ENCODE measurements around the gene GAB2.

The GAB2 gene

DNA sequence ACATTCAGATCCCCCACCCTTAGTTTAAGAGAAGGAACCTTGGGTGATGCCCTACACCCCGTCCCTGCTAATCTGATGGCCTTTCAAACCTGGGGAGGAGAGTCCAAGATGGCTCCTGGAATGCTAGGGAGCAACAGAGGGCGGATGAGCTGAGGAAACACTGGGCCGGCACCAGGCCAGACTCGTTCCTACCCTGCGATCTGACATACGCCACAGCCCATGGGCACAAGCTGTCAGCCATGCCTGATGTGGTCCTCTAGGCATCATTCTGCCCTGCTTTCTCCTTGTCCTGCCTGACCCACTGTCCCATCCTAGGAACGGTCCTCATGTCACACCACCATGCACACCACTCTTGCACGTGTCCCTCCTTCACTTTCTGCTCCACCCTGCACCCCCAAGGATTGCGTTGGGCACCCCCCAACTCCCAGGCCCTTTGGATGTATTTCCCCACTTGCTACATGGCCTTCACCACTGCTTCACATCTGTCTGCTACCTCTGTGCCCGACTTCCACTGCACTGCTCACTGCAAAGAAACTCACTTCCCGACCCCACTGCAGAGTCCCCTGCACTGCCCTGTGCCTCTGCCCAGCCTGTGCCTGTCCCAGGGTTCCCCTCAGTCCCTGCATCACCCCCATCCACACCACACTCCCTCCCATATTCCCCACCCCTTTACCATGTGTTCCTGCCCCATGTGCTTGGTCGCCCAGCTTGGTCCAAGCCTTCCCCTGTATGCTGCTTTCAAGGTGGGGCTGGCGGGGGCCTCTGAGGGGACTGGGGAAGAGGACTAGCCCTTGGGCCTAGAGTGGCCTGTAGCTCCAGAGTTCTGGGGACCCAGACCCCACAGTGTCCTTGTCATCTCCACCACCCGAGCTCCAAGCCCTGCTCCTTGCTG is 199.7 kb downstream of the GAB2 start:
- no peak for DNase-seq

DNA sequence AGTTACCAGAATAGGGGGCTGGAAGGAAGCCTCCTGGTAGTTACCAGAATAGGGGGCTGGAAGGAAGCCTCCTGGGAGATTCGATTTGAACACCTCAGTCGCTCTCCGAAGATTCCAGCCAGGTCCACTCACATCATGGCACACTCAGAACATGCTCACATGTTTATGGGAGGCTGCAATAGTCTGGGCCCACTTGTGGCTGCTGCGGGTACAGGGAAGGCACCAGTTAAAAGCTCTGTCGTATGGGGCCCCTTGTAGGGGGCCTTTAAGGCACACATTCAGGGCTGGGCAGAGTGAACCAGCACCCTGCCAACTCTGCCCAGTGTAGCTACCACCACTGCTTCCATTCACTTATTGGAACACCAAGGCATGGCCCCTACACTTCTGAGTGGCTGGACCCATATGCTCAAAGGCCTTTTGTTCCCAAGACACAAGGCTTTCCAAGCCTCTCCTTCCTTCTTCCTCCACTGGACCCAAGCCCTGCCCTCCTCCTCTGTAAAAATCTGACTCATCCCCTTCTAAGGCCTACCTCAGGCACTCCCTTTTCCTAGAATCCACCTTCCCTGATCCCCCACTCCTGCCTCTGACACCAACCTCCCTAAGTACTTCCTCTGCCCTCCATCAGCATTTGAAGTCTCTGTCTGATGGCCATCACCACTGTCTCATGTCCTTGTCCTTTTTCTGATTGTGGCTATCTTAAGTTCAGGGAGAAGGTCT is 200.9 kb downstream of the GAB2 start:
- DNase-seq, result peak; percentile 66

DNA sequence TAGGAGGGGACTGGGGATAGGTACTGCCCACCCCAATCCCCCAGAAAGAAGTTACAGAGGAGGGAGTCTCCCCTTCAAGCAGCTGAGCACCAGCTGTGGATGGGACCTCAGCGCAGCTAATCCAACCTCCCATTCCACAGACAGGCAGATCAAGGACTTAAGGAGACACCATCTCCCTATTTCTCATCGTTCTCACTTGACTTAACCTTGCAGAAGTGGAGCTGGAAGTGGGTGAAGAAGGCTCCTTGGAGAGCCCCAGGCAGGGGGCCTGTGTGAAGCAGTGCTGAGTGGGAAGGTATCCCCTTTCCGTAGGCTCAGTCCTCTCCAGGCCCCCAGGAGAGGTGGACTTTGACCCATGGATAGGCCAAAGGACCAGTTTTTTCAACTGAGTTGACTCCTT is 201.6 kb downstream of the GAB2 start:
- no peak for DNase-seq

DNA sequence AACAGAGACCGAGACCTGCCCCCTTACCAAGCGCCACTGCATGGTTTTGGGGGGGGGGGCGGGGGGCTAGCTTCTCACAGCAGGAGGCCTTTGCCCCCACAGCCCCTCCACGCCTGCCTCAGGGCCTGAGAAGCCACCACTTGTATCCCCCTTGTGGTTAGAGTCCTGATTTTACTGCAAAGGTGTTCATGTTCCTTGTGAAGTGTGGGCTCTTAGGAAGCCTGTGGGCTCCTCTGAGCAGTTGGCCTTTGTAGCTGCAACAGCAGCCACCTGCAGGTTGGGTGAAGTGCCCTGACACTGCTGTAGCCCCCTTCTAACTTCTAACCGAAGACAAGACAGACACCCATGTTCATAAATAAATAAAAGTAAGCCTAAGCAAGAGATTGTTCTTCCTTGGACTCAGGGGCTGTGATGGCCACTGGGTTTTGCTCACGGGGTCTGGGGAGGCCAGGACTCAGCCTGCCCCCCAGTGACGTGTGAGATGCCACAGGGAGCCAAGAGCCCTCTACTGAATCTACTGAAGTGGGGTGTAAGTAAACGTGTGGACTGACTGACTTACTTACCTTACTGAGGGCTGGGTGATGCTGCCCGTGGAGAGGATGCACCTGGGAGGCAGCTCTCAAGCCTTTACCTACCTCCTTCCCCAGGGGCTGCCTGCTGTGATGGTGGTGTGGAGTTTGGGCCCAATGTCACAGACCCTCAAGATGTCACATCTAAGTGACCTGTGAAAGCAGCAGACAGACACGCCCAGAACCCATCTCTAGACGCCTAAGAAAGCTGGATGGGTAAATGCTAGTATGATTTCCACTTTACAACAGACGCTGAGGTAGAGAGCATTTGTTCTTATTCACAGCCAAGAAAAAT is 203.1 kb downstream of the GAB2 start:
- no peak for DNase-seq

DNA sequence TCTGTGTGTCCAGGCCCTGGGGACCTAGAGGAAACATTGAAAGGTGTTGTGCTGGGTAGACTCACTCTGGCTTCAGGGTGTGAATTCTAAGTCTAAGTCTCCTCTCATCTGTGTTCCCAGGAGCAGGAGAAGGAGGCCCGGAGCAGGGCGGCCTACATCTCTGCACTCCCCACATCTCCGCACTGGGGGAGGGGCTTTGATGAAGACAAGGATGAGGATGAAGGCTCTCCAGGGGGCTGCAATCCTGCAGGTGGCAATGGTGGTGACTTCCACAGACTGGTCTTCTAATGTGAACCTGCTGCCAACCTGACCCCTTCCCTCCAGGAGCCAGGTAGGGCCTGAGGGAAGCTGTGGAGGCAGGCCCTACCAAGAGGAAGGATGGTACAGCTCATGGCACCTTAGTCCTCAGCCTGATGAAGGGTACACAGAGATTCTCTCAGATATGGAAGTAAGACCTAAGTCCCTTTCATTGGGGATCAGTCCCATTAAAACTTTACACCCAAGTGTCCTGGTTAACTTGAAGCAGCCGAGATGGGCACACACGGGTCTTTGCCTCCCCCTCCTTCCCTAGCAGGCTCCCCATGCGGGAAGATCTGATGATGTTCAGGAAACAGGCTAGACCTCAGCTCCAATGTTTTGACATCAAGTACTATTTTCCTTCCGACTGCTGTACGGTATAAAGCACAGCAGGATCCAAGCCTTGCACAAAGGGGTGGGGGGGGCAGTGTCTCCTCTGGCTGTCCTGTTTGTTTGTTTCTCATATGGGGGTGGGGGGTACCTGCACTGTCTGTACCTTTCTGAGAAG is 203.9 kb downstream of the GAB2 start:
- DNase-seq, result peak; percentile 82

DNA sequence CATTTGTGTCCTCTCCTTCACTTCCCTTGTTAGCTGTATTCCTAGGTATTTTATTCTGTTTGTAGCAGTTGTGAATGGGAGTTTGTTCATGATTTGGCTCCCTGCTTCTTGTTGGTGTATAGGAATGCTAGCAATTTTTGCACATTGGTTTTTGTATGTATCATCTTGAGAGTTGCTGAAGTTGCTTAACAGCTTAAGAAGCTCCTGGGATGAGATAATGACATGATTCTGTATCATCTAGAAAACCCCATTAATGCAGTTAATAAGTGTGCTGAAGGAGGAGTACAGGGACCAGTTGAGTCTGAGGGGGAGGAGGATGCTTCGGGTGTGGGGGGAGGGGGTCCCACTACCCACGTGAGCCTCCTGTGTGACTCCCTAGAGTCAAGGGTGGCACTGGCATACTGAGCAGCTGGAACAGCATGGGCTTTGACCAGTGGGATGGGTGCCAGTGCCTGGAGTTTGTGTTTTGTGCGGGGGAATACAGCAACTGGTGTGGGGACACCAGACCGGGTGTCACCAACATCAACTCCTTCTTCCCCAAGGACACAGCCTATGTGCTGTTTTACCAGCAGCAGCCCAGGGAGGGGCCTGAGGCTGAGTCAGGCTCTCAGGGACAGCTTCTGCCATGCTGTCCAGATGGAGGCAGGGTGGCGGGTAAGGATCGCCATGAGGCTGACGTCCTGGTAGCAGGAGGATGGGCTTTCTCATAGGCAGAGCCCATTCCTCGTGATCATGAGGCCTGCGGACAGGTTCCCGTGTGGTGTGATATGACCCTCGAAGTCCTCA is 204.8 kb downstream of the GAB2 start:
- peak; percentile 79 for DNase-seq

DNA sequence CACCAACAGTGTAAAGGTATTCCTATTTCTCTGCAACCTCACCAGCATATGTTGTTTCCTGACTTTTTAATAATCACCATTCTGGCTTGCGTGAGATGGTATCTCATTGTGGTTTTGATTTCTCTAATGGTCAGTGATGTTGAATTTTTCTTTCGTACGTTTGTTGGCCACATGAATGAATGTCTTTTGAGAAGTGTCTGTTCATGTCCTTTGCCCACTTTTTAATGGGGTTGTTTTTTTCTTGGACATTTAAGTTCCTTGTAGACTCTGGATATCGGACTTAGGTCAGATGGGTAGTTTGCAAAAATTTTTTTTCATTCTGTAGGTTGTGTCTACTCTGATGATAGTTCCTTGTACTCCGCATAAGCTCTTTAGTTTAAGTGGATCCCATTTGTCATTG is 206.1 kb downstream of the GAB2 start:
- peak; percentile 81 for DNase-seq

DNA sequence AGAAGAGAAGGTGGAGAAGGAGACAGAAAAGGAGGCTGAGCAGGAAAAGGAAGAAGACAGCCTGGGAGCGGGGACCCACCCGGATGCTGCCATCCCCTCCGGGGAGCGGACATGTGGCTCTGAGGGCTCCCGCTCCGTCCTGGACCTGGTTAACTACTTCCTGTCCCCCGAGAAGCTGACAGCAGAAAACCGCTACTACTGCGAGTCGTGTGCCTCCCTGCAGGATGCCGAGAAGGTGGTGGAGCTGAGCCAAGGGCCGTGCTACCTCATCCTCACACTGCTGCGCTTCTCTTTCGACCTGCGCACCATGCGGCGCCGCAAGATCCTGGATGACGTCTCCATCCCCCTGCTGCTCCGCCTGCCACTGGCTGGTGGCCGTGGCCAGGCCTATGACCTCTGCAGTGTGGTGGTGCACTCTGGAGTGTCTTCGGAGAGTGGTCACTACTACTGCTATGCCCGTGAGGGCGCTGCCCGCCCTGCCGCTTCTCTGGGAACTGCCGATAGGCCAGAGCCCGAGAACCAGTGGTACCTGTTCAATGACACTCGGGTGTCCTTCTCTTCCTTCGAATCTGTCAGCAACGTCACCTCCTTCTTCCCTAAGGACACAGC is 207.5 kb downstream of the GAB2 start:
- no peak for DNase-seq

DNA sequence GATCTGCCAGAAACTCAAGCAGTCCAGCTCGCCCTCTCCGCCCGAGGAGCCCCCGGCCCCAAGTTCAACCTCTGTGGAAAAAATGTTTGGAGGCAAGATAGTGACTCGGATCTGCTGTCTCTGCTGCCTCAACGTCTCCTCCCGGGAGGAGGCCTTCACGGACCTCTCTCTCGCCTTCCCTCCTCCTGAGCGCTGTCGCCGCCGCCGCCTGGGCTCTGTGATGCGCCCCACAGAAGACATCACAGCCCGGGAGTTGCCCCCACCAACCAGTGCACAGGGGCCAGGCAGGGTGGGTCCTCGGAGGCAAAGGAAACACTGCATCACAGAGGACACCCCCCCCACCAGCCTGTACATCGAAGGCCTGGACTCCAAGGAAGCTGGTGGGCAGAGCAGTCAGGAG is 208.1 kb downstream of the GAB2 start:
- no peak for DNase-seq

DNA sequence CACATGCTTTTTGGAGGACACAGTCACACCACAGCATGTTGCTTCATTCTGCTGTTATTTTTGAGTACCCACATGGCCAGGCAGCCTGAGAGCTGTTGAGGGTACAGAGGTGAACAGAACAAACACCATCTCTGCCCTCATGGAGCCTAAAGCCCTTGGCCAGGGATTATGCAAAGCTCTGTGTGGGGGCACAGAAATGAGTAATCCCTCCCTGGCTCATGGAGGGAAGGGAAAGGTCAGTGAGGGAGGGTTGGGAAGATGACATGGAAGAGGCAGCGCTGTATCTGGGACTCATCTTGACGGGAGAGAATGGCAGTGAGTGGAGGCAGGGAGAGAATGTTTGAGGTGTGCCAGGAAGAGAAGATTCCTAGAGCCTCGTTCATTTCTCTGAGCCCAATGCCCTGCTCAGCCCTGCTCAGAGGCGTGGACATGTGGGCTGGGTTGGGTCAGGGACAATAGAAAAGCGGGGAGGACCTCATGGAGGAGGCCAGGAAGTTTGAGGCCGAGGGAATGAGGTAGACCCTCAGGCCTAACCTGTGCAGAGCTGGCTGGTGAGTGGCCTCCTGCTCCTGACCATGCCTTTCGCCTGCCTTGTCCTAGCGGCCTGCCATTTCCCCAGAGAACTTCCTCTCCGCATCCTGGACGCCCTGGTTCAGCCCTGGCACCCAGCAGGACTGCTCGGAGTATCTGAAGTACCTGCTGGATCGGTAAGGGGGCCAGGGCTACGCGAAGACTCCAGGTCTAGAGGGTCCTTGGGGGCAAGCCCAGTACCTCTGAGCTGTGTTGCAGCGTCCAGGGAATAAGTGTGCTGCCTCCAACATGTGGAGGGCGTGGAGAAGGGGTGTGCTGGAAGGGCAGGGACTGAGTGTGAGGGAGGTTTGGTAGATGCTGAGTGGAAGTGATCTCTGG is 209.1 kb downstream of the GAB2 start:
- no peak for DNase-seq

DNA sequence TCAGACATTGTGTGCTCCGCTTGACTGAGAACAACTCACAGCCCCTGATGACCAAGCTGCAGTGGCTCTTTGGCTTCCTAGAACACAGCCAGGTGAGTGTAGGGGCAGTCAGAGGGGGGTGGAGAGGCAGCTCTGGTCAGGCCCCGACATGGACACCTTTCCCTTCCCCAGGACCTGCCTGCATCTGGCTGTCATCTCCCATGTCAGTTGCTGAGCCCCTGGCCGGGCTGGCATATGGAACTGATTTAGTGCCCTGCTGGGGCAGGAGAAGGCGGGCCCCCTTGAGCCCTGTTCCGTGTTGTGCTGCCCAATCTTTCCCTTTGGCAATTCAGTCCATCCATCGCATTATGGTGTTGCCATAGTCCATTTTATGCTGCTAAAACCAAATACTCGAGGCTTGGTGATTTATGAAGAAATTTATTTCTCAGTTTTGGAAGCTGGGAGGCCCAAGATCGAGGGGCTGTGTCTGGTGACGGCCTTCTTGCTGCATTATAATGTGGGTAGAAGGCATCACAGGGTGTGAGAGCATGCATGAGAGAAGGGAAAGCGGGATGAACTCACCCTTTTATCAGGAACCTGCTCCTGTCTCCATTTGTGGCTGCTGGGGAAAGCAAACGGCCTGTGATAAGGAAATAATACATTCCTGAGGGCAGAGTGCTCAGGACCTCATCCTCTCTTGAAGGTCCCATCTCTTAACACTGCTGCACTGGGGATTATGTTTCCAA is 209.9 kb downstream of the GAB2 start:
- no peak for DNase-seq

DNA sequence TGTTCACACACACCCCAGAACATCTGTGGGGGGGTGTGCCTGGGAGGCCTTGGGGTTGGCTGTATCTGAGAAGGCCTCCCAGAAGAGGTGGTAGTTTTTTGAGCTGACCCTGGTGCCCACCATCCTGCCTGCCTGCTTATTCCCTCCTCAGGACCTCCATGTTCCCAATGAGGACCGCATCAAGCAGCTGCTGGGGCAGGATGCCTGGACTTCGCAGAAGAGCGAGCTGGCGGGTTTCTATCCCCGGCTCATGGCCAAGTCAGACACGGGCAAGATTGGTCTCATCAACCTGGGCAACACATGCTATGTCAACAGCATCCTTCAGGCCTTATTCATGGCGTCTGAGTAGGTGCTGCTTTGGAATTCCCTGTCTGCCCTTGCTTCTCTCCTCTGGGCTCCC is 211.9 kb downstream of the GAB2 start:
- DNase-seq, result no peak

DNA sequence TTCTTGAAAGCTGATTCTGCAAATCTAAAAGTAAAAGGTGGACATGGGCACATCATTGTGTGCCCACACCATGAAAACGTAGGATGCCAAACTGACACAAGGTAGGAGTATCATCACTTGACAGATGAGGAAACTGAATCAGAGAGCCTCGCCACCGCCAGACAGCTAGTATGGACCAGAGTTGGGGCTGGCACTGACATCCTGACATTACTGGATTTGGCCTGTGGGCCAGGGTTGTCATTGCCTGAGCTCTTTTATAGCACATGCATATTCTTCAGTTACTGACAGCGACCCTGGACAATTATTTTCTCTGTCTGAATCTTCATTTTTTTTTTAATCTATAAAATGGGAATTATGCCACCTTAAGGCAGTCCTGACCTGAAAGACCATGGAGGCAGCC is 212.4 kb downstream of the GAB2 start:
- DNase-seq, result no peak

DNA sequence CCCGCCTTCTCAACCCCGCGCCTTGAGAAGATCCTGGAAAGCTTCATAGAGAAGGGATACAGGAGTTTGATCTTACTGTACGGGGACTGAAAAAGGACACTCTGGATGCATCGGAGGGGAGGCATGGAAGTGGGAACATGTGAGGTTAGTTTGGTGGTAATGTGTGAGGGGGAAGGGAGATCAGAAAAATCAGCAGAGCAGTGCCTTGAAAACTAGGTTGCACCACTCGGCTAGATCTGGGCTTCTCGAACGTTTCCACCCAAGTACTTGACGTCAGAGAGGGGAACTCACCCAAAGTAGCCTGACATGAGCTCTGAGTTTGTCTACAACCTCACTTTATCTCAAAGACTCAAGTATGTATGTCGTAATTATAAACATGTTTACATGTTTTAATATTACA is 214.4 kb downstream of the GAB2 start:
- no peak for DNase-seq

DNA sequence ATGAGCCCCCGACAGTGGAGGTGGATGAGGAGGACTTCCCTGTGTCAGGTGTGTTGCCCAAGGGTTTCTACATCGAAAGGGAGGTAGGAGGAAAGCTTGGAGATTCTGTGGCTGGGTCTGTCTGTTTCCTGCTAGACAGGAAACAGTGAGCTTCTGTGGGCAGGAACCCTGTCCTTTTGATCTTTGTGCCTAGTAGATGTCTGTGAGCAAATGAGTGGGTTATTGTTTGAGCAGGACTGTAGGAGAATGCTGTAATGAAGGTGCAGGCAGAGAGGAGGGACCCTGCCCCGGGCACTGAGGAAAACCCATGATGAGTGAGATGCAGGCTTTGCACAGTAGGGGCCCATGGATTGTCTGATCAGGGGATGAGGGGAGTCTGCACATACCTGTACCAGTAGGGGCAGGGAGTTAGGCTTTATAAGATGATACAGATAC is 214.9 kb downstream of the GAB2 start:
- no peak for DNase-seq

DNA sequence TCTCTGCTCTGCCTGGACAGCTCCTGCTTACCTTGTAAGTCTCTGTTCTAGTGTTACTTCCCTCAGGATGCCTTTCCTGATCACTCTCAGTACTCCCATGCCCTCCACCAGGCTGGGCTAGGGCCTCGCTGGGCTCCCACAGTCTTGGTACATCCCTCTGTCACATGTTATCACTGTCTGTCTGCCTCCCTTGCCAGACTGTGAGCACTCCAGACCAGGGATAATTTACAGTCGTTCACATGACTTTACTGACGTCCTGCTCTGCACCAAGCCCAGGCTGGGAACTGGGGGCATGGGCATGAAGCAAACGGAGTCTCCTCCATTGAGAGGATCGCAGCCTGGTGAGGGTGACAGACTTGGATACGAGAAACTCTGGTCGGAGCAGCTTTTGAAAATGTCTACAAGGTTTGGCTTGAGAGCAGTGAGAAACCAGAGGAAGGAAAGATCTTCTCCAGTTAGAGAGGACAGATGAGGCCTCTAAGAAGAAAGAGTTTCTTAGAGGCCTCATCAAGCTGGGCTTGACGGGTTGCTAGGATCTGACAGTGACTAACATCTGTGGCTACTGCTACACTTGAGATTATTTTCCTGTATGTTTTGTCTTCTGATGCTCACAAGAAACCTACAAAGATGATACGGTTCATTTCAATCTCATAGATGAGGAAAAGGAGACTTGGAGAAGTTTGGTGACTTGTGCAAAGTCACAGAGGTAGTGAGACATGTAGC is 216.4 kb downstream of the GAB2 start:
- no peak for DNase-seq

DNA sequence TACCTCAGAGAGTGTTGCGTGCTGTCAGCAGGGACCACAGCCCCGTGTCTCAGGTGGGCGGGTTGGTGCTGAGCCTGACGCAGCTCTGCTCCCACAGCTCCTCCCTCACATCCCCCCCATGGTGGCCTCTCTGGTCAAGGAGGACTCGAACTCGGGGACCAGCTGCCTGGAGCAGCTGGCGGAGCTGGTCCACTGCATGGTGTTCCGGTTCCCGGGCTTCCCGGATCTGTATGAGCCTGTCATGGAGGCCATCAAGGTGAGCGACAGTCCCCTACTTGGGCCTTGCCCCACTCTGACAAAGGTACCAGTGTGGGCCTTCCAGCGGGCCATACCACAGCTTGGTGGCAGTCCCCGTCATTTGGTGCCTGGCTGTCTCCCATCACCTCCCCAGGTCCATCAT is 217.1 kb downstream of the GAB2 start:
- no peak for DNase-seq

DNA sequence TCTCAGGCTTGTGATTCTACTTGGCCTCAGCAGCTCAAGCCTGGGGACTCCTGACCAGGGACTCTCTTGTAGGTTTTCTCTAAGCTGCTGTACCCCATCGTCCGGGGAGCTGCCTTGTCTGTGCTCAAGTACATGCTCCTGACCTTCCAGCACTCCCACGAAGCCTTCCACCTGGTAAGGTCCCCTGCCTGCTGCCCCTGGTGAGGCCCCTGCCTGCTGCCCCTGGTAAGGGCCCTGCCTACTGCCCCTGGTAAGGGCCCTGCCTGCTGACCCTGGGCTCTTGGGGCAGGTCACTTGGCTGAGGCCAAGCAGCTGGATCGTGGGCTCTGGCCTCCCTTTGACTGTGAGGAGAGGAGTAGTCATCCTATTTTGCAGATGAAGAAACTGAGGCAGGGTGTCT is 217.6 kb downstream of the GAB2 start:
- no peak for DNase-seq

DNA sequence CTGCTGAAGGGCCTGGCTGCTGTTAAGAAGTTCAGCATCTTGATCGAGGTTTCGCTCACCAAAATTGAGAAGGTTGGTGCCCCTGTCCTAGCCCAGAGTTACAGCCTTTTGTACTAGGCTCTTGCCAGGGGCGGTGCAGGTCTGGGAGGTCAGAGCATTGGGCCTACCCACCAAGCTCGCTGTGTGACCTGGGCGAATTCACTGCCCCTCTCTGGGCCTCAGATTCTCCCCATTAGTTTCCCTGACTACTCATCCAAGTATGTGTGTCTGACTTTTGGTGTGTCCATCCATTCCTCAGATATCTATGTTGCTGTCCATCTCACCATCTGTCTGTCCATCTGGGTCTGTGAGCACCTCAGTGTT is 218.0 kb downstream of the GAB2 start:
- no peak for DNase-seq

All from OCI-M1 (cell line).